GM12864 (cell line): ENCODE measurements around the gene NEU3.

Source experiments
- DNase-seq: peaks from one replicate; pipeline ENCODE4 v3.0.0-alpha.2; 2011; ENCODE audit warnings: low read depth
- H3K4me3 ChIP-seq: 2 replicates; pipeline ENCODE4 v1.5.1; 2011; ENCODE audit warnings: mild to moderate bottlenecking, low read depth, low read length, control low read depth
- TF ChIP-seq, protein P1 (sequence below): IDR thresholded peaks from 2 replicates; pipeline ENCODE4 v1.5.1; 2011; ENCODE audit warnings: low read depth, mild to moderate bottlenecking, moderate library complexity, low read length, control low read depth, inconsistent platforms; ENCODE audit errors: missing control alignments

The NEU3 gene

DNA sequence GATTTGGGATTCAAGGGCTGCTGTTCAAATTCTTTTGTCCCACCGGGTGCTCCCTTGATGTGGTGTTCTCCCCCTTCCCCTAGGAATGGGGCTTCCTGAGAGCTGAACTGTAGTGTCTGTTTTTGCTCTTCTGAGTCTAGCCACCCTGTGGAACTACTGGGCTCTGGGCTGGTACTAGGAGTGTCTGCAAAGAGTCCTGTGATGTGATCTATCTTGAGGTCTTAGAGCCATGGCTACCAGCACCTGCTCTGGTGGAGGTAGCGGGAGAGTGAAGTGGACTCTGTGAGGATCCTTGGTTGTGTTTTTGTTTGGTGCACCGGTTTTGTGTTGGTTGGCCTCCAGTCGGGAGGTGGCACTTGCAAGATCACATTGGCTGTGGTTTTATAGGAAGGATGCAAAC, 61.8 kb downstream of the NEU3 start:
- TF ChIP-seq, protein P1, sequence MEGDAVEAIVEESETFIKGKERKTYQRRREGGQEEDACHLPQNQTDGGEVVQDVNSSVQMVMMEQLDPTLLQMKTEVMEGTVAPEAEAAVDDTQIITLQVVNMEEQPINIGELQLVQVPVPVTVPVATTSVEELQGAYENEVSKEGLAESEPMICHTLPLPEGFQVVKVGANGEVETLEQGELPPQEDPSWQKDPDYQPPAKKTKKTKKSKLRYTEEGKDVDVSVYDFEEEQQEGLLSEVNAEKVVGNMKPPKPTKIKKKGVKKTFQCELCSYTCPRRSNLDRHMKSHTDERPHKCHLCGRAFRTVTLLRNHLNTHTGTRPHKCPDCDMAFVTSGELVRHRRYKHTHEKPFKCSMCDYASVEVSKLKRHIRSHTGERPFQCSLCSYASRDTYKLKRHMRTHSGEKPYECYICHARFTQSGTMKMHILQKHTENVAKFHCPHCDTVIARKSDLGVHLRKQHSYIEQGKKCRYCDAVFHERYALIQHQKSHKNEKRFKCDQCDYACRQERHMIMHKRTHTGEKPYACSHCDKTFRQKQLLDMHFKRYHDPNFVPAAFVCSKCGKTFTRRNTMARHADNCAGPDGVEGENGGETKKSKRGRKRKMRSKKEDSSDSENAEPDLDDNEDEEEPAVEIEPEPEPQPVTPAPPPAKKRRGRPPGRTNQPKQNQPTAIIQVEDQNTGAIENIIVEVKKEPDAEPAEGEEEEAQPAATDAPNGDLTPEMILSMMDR, result no peak
- no peak overlapping the region for H3K4me3 ChIP-seq
- DNase-seq, result no peak

DNA sequence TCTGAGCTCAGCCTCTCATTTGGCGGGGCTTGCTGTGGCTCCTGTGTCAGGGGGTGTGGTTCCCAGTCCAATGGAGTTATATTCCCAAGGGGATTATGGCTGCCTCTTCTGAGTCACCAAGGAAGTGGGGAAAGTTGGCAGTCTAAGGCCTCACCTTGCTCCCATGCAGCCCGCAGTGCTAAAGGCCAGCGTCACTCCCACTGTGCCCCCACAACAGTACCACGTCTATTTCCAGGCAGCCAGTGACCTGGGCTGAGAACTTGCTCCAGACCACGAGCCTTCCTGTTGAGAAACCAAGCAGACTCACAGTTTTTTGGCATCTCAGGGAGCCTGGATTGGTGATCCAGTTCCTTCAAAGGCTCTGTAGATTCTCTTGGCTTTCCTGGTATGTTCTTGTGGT, 62.3 kb downstream of the NEU3 start:
- H3K4me3 ChIP-seq, result no peak overlapping the region
- TF ChIP-seq, protein P1, result no peak
- DNase-seq, result no peak

DNA sequence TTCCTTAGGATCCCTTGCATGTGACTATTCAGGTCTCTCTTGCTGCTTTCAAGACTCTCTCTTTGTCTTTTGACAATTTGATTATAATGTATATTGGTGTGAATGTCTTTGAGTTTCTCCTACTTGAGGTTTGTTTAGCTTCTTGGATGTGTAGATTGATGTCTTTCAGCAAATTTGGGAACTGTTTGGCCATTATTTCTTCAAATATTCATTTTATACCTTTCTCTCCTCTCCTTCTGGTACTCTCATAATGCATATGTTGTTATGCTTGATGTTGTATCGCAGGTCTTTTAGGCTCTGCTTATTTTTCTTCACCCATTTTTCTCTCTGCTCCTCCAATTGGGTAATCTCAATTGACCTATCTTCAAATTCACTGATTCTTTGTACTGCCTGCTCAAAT, 63.7 kb downstream of the NEU3 start:
- no peak for DNase-seq
- TF ChIP-seq, protein P1, result no peak
- no peak overlapping the region for H3K4me3 ChIP-seq

DNA sequence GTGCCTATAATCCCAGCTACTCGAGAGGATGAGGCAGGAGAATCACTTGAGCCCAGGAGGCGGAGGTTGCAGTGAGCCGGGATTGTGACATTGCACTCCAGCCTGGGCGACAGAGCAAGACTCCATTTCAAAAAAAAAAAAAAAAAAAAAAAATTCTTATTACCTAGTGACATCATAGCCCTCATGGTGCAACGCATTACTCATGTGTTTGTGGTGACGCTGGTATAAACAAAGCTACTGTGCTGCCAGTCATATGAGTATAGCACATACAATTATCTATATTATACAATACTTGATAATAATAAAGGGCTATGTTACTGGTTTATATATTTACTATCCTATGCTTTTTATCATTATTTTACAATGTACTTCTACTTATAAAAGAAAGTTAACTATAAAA, 66.8 kb downstream of the NEU3 start:
- TF ChIP-seq, protein P1, result no peak
- no peak overlapping the region for H3K4me3 ChIP-seq
- no peak for DNase-seq

DNA sequence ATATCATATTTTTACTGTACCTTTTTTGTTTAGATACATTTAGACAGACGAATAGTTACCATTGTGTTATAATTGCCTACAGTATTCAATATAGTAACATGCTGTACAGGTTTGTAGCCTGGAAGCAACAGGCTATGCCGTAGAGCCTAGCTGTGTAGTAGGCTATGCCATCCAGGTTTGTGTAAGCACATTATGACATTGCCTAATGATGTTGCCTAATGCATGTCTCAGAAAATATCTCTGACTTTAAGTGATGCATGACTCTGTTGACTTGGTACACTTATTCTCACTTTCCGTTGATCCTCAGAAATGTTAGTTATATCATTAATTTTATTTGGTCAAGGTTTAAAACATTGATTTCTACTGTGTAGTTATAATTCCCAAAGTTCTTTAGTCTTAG, 68.1 kb downstream of the NEU3 start:
- no peak overlapping the region for H3K4me3 ChIP-seq
- TF ChIP-seq, protein P1, result no peak
- DNase-seq, result no peak

DNA sequence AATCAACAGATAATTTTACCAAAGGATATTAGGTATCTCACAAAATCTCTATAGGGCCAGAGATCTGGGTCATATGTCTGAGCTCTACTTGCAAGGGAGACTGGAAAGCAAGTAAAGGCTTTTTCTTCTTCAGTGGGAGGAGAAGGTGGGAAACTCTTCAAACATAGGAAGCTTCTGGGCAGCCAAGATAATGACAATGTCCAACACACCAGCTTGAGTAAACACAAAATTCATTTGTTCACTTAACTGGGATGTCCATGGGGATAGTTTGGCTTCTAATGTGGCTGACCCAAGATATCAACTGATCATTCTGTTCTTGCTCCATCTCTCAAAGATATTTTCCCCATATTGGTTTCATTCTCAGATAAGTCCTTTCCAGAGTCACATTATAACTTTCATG, 70.6 kb downstream of the NEU3 start:
- no peak for DNase-seq
- TF ChIP-seq, protein P1, result no peak
- no peak overlapping the region for H3K4me3 ChIP-seq

DNA sequence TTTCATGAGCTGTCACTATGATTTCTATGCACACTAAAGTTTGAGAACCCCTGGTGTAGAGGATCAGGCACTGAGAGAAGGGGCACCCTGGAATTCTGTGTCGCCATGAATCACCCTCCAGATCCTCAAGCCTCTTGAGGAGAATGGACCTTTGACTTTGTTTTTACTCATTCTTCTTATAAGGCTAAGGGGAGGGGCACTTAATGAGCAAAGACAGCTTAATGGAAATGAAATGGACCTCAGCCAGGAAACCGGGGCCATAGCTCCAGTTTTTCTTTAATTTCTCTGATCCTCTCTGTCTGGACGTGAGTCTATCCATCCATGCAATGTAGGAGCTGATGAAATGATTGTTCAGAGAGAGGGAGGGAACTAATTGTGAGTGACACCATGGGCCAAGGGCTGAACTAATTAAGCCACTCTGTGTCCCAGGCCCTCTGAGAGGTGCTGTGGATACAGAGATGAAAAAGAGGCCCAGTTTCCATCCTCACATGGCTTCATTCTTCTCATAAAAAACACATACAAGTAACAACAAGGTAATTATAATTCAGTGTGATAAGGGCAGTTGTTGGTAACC, 75.1 kb downstream of the NEU3 start:
- no peak overlapping the region for H3K4me3 ChIP-seq
- DNase-seq, result no peak

More for the DNA sequence above, 75.1 kb downstream of the NEU3 start:
- TF ChIP-seq, protein P1, result no peak
